A549 treated with DMSO at 1 μM for 4 hours (cell line): ENCODE data around the gene AFG1L. TPM values are rescaled to one million over a fixed set of nuclear protein-coding genes. Genes with fewer than 3 reads are reported as not detected.

Experiments
- total RNA-seq: library from RNA; stranded (reverse); fragments of 200-300 nt; extraction: Qiagen RNA extraction; gene quantifications from 5 replicates; pipeline ENCODE4 v1.2.3, GENCODE V29; 2022; ENCODE audit warnings: low read depth

Gene AFG1L
- 0.89 to 1.7 TPM (median 1.4 TPM) in 5 replicates for total RNA-seq

DNA sequence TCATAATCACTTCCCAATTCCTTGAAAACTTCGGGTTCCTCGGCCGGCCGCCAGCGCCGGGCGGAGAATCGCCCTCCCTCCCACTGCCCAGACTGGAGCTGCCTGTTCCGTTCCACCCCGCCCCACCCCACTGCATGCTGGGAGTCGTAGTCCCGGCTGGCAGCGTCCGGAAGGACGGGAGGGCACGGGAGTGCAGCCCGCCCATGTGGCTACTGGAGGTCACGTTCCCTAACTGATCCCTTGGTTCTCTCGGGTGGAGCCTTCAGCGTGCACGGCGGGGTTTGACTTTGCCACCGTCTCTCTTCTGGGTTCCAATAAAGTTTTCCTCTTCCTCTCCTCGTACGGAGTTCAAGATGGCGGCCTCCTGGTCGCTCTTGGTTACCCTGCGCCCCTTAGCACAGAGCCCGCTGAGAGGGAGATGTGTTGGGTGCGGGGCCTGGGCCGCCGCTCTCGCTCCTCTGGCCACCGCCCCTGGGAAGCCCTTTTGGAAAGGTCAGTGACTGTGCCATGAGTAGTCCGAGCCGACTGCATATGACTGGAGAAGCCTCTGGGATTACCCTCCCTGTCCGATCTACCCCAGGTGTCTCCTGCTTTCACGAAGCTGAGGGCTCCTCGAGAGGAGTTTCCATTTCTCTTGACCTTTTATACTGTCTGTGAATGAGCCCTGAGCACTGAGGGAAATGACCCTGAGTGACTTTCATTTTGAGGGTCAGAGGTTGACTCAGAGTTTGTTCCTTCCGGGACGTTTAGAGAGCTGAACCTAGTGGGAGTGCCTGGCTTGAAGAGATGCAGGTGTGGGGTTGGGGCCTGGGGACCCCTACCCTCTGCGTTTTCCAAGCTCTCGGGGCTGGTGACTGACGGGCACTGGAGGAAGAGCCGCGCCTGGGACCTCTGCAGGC is at the start of gene AFG1L:
AFG1L (plus strand) TSS at position 328 of the 899 bp plus-strand sequence; CDS start at position 354, 26 bp downstream.

DNA sequence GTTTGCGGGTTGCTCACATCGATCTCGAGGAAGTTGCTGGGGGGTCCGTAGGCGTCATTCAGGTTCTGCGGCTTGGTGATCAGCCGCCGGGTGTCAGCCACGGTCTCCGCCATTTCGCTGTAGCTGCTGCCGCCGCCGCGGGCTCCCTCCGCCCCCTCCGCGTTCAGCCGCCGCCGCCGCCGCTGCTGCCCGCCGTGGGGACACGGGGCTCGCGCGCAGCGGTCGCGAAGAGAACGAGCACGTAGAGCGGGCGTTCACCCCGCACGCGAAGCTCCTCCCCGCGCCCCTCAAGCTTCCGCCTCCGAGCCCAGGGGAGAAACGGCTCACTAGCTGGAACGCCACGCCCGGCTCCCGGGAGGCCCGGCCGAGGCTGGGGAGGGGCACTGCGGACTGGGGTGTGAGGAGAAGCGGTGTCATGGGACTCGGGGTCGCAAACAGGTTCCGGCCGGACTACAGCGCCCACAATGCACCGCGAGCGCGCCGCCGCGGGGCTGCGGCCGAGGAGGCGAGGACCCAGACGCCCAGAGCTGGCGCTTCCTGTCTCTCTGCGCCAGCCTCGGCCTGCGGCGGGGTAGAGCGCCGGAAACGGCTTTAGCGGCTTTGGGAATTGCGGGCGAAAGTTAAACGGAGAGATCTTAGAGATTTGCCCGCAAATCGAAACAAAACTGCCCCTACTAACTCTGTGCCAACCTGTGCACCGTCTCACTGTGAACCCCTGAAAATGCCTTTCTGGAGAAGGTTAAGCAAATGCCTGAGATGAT is 33.9 kb upstream of the AFG1L start, which contains the start of gene SNX3:
SNX3 (minus strand) TSS at position 232 of the 761 bp plus-strand sequence; CDS start at position 113, 119 bp downstream.

DNA sequence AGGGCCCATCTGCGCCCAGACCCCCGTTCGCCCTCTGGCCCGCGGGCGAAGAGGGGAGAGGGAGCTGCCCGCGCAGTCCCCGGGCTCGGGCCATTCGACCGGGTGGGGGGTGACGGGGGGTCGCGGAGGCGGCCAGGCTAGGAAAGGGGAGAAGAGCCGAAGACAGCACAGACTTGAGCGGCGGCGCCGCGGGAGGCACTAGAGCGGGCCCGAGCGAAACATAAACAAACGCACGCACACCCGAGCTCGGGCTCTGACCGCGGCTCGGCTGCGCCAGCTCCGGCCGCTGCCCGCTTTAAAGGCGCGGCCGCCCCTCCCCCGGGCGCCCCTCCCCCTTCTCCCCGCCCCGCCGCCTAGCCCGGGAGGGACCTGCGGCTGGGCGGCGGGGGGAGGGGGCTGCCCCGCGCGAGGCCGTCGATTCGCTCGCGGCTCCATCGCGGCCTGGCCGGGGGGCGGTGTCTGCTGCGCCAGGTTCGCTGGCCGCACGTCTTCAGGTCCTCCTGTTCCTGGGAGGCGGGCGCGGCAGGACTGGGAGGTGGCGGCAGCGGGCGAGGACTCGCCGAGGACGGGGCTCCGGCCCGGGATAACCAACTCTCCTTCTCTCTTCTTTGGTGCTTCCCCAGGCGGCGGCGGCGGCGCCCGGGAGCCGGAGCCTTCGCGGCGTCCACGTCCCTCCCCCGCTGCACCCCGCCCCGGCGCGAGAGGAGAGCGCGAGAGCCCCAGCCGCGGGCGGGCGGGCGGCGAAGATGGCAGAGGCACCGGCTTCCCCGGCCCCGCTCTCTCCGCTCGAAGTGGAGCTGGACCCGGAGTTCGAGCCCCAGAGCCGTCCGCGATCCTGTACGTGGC is 265.8 kb downstream of the AFG1L start, which contains the start of gene FOXO3:
FOXO3 (plus strand) TSS at position 455 of the 846 bp plus-strand sequence; CDS start at position 747, 292 bp downstream.

Other genes with a start within 250 kb of the AFG1L start
- gene OSTM1, start 220.3 kb upstream of the AFG1L start, total RNA-seq: 15.2 to 27.0 TPM (median 24.6 TPM) in 5 replicates
- gene NR2E1, start 129.0 kb upstream of the AFG1L start, total RNA-seq: not detected in 5 replicates
- 72.8 to 118 TPM (median 114 TPM) in 5 replicates for gene SNX3, start 34.0 kb upstream of the AFG1L start, total RNA-seq